Measurements from ENCODE around the gene GIMAP4.

DNA sequence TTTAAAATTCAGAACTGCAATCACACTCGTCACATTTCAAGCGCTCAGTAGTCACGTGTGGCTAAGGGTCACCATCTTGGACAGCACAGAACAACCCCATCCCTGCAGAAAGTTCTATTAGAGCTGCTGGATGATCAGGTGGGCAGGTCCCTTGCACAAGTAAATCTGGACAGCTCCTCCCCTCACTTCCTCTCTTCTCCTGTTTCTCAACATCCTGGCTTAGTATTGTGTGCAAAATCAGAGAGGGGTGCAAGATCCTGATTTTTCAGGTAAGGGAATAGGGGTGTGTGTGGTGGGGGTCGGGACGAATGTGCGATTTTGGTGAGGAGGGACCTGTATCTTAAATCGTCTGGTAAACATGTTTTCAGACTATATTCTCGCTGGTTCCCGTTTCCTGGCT is at the start of gene GIMAP4:
- TF ChIP-seq TARDBP (IDR thresholded peaks at IDR 0.05) (no peak), POLR2AphosphoS5 (IDR thresholded peaks at IDR 0.05; ENCODE audit: control insufficient read depth, insufficient read depth, low read depth, low read length) (no peak)
- TF ChIP-seq, protein P1, sequence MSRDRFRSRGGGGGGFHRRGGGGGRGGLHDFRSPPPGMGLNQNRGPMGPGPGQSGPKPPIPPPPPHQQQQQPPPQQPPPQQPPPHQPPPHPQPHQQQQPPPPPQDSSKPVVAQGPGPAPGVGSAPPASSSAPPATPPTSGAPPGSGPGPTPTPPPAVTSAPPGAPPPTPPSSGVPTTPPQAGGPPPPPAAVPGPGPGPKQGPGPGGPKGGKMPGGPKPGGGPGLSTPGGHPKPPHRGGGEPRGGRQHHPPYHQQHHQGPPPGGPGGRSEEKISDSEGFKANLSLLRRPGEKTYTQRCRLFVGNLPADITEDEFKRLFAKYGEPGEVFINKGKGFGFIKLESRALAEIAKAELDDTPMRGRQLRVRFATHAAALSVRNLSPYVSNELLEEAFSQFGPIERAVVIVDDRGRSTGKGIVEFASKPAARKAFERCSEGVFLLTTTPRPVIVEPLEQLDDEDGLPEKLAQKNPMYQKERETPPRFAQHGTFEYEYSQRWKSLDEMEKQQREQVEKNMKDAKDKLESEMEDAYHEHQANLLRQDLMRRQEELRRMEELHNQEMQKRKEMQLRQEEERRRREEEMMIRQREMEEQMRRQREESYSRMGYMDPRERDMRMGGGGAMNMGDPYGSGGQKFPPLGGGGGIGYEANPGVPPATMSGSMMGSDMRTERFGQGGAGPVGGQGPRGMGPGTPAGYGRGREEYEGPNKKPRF (IDR thresholded peaks at IDR 0.05; ENCODE audit: low read depth, low read length) = no peak
- TF ChIP-seq, protein P2, sequence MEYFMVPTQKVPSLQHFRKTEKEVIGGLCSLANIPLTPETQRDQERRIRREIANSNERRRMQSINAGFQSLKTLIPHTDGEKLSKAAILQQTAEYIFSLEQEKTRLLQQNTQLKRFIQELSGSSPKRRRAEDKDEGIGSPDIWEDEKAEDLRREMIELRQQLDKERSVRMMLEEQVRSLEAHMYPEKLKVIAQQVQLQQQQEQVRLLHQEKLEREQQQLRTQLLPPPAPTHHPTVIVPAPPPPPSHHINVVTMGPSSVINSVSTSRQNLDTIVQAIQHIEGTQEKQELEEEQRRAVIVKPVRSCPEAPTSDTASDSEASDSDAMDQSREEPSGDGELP (CRISPR knock-in tag; IDR thresholded peaks at IDR 0.05; ENCODE audit: borderline replicate concordance) = no peak
- TF ChIP-seq, protein P3, sequence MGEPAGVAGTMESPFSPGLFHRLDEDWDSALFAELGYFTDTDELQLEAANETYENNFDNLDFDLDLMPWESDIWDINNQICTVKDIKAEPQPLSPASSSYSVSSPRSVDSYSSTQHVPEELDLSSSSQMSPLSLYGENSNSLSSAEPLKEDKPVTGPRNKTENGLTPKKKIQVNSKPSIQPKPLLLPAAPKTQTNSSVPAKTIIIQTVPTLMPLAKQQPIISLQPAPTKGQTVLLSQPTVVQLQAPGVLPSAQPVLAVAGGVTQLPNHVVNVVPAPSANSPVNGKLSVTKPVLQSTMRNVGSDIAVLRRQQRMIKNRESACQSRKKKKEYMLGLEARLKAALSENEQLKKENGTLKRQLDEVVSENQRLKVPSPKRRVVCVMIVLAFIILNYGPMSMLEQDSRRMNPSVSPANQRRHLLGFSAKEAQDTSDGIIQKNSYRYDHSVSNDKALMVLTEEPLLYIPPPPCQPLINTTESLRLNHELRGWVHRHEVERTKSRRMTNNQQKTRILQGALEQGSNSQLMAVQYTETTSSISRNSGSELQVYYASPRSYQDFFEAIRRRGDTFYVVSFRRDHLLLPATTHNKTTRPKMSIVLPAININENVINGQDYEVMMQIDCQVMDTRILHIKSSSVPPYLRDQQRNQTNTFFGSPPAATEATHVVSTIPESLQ (CRISPR knock-in tag; IDR thresholded peaks at IDR 0.05) = no peak
- TF ChIP-seq, protein P4, sequence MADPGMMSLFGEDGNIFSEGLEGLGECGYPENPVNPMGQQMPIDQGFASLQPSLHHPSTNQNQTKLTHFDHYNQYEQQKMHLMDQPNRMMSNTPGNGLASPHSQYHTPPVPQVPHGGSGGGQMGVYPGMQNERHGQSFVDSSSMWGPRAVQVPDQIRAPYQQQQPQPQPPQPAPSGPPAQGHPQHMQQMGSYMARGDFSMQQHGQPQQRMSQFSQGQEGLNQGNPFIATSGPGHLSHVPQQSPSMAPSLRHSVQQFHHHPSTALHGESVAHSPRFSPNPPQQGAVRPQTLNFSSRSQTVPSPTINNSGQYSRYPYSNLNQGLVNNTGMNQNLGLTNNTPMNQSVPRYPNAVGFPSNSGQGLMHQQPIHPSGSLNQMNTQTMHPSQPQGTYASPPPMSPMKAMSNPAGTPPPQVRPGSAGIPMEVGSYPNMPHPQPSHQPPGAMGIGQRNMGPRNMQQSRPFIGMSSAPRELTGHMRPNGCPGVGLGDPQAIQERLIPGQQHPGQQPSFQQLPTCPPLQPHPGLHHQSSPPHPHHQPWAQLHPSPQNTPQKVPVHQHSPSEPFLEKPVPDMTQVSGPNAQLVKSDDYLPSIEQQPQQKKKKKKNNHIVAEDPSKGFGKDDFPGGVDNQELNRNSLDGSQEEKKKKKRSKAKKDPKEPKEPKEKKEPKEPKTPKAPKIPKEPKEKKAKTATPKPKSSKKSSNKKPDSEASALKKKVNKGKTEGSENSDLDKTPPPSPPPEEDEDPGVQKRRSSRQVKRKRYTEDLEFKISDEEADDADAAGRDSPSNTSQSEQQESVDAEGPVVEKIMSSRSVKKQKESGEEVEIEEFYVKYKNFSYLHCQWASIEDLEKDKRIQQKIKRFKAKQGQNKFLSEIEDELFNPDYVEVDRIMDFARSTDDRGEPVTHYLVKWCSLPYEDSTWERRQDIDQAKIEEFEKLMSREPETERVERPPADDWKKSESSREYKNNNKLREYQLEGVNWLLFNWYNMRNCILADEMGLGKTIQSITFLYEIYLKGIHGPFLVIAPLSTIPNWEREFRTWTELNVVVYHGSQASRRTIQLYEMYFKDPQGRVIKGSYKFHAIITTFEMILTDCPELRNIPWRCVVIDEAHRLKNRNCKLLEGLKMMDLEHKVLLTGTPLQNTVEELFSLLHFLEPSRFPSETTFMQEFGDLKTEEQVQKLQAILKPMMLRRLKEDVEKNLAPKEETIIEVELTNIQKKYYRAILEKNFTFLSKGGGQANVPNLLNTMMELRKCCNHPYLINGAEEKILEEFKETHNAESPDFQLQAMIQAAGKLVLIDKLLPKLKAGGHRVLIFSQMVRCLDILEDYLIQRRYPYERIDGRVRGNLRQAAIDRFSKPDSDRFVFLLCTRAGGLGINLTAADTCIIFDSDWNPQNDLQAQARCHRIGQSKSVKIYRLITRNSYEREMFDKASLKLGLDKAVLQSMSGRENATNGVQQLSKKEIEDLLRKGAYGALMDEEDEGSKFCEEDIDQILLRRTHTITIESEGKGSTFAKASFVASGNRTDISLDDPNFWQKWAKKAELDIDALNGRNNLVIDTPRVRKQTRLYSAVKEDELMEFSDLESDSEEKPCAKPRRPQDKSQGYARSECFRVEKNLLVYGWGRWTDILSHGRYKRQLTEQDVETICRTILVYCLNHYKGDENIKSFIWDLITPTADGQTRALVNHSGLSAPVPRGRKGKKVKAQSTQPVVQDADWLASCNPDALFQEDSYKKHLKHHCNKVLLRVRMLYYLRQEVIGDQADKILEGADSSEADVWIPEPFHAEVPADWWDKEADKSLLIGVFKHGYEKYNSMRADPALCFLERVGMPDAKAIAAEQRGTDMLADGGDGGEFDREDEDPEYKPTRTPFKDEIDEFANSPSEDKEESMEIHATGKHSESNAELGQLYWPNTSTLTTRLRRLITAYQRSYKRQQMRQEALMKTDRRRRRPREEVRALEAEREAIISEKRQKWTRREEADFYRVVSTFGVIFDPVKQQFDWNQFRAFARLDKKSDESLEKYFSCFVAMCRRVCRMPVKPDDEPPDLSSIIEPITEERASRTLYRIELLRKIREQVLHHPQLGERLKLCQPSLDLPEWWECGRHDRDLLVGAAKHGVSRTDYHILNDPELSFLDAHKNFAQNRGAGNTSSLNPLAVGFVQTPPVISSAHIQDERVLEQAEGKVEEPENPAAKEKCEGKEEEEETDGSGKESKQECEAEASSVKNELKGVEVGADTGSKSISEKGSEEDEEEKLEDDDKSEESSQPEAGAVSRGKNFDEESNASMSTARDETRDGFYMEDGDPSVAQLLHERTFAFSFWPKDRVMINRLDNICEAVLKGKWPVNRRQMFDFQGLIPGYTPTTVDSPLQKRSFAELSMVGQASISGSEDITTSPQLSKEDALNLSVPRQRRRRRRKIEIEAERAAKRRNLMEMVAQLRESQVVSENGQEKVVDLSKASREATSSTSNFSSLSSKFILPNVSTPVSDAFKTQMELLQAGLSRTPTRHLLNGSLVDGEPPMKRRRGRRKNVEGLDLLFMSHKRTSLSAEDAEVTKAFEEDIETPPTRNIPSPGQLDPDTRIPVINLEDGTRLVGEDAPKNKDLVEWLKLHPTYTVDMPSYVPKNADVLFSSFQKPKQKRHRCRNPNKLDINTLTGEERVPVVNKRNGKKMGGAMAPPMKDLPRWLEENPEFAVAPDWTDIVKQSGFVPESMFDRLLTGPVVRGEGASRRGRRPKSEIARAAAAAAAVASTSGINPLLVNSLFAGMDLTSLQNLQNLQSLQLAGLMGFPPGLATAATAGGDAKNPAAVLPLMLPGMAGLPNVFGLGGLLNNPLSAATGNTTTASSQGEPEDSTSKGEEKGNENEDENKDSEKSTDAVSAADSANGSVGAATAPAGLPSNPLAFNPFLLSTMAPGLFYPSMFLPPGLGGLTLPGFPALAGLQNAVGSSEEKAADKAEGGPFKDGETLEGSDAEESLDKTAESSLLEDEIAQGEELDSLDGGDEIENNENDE (IDR thresholded peaks at IDR 0.05; ENCODE audit: low read depth, low read length) = no peak

Data from K562 (cell line).